Urothelium cell line (cell line): Measurements from ENCODE around the gene CDX2.
A peak's percentile ranks its signal among the peaks of the same experiment; 100 is the strongest.

Experiments used
- DNase-seq: peaks from one replicate; pipeline ENCODE4 v3.0.0; 2011; ENCODE audit warnings: low spot score, mixed read lengths
- FAIRE-seq: peaks from 2 replicates; lab custom pipeline; 2011; peaks lifted over from hg19 to GRCh38; lab: Jason Lieb, UNC

CDX2 gene

GRCh38 chr13:27919934-27920676 is 49.0 kb downstream of the CDX2 start, which contains the start of gene PDX1:
Gene PDX1, plus strand, starts transcription at chr13:27920000. Its CDS starts 139 bp downstream, at chr13:27920139.
- DNase-seq (peak; percentile 84), FAIRE-seq (no peak)

GRCh38 chr13:27919659-27919933 is 49.5 kb downstream of the CDX2 start:
- DNase-seq = no peak

GRCh38 chr13:27918918-27919658 is 50.0 kb downstream of the CDX2 start:
- no peak for FAIRE-seq
- no peak for DNase-seq

More at GRCh38 chr13:27919659-27919933, 49.5 kb downstream of the CDX2 start:
- FAIRE-seq = no peak

GRCh38 chr13:27918041-27918917 is 50.8 kb downstream of the CDX2 start:
- DNase-seq (no peak), FAIRE-seq (no peak)

GRCh38 chr13:27917121-27917947 is 51.8 kb downstream of the CDX2 start:
- DNase-seq = no peak

GRCh38 chr13:27915301-27916207 is 53.6 kb downstream of the CDX2 start:
- FAIRE-seq = no peak

More at GRCh38 chr13:27917121-27917947, 51.8 kb downstream of the CDX2 start:
- FAIRE-seq = no peak

GRCh38 chr13:27913160-27913559 is 56.0 kb downstream of the CDX2 start:
- no peak for FAIRE-seq
- no peak for DNase-seq

More at GRCh38 chr13:27915301-27916207, 53.6 kb downstream of the CDX2 start:
- DNase-seq = peak; percentile 36

- FAIRE-seq (no peak), DNase-seq (no peak)
These were observed 57.6 kb downstream of the CDX2 start for GRCh38 chr13:27911521-27911920.
